SJCRH30 (cell line): ENCODE measurements around the gene BORCS5. TPM values are rescaled to one million over a fixed set of nuclear protein-coding genes. Genes with fewer than 3 reads are reported as not detected.

Experiments
- DNase-seq, 2 experiments: peaks; one replicate each; pipeline ENCODE4 v3.0.0-alpha.2; 2015 to 2020
- H3K27ac ChIP-seq: fragments of 250-450 bp; sonication (Bioruptor Pico); 2 replicates; pipeline ENCODE4 v1.5.1; 2020; ENCODE audit warnings: mild to moderate bottlenecking, moderate library complexity
- H3K27me3 ChIP-seq: fragments of 250-450 bp; sonication (Bioruptor Pico); 2 replicates; pipeline ENCODE4 v1.5.1; 2020; ENCODE audit warnings: mild to moderate bottlenecking, moderate library complexity
- H3K36me3 ChIP-seq: fragments of 250-450 bp; sonication (Bioruptor Pico); 2 replicates; pipeline ENCODE4 v1.5.1; 2020; ENCODE audit warnings: mild to moderate bottlenecking, moderate library complexity
- H3K4me1 ChIP-seq: fragments of 250-450 bp; sonication (Bioruptor Pico); 2 replicates; pipeline ENCODE4 v1.5.1; 2020; ENCODE audit warnings: mild to moderate bottlenecking, moderate library complexity
- H3K4me3 ChIP-seq: fragments of 250-450 bp; sonication (Bioruptor Pico); 2 replicates; pipeline ENCODE4 v1.5.1; 2020; ENCODE audit warnings: mild to moderate bottlenecking, moderate library complexity
- H3K9me3 ChIP-seq: fragments of 250-450 bp; sonication (Bioruptor Pico); replicated peaks from 2 replicates; pipeline ENCODE4 v1.5.1; 2020; ENCODE audit warnings: mild to moderate bottlenecking, moderate library complexity
- total RNA-seq: library from RNA; depleted of rRNA; stranded (reverse); fragments of >200 nt; shearing (Covaris generic); gene quantifications from 2 replicates; pipeline ENCODE4 v1.2.3, GENCODE V29; 2014

Gene BORCS5
- total RNA-seq, 1 experiment from 2014 or later: 5.2 TPM

DNA sequence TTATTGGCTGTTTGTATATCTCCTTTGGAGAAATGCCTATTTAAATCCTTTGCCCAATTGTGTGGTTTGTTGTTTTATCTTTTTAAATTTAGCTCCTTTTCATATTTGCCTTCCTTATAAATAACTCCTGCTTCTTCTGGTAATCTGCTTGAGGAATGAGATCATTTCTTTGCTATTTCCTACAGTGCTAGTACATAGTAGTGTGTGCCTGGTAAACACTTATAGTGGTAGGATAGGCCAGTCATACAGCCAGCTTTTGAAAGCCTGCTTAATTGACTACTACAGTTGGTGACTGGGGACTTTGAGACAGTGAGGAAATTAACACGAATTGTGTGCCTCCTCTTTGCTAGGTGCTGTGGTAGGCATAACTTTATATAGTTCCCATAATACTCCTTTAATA lies 68.7 kb downstream of the BORCS5 start:
- no peak for DNase-seq
- no peaks in the 10 kb centered on the region for H3K36me3 ChIP-seq
- no peaks in the 10 kb centered on the region for H3K4me1 ChIP-seq
- H3K27ac ChIP-seq: no peak overlapping the region
- H3K4me3 ChIP-seq: no peak overlapping the region
- no peaks in the 10 kb centered on the region for H3K9me3 ChIP-seq
- no peaks in the 10 kb centered on the region for H3K27me3 ChIP-seq

DNA sequence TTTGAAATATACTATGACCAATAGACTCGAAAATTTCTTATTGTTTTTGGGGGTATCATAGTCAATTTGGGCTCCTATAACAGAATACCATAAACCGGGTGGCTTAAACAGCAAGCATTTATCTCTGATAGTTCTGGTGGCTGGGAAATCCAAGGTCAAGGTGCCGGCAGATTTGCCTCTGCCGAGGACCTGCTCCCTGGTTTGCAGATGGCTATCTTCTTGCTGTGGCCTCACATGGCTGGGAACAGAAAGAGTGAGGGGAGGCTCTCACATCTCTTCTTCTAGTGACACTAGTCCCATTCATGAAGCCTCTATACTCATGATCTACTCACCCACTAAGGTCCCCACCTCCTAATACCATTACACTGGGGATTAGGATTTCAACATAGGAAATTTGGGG lies 70.7 kb downstream of the BORCS5 start:
- no peaks in the 10 kb centered on the region for H3K27me3 ChIP-seq
- no peak for DNase-seq
- H3K9me3 ChIP-seq: no peaks in the 10 kb centered on the region

GRCh38 chr12:12428047-12428446 lies 71.2 kb downstream of the BORCS5 start:
- Histone ChIP-seq H3K4me1 (no peaks in the 10 kb centered on the region), H3K27me3 (no peaks in the 10 kb centered on the region), H3K9me3 (no peaks in the 10 kb centered on the region), H3K27ac (no peak overlapping the region), H3K36me3 (no peaks in the 10 kb centered on the region), H3K4me3 (no peak overlapping the region)
- no peak for DNase-seq

More for the DNA sequence above, 70.7 kb downstream of the BORCS5 start:
- H3K36me3 ChIP-seq: no peaks in the 10 kb centered on the region
- H3K4me3 ChIP-seq: no peak overlapping the region
- H3K27ac ChIP-seq: no peak overlapping the region
- H3K4me1 ChIP-seq: no peaks in the 10 kb centered on the region

- no peaks in the 10 kb centered on the region for H3K4me1 ChIP-seq
- no peak overlapping the region for H3K27ac ChIP-seq
- no peaks in the 10 kb centered on the region for H3K27me3 ChIP-seq
- DNase-seq: no peak
- H3K4me3 ChIP-seq: no peak overlapping the region
- no peaks in the 10 kb centered on the region for H3K36me3 ChIP-seq
- no peaks in the 10 kb centered on the region for H3K9me3 ChIP-seq
These were observed 72.2 kb downstream of the BORCS5 start for GRCh38 chr12:12428961-12429657.

GRCh38 chr12:12432364-12432763 lies 75.5 kb downstream of the BORCS5 start:
- H3K9me3 ChIP-seq: no peaks in the 10 kb centered on the region
- no peak overlapping the region for H3K27ac ChIP-seq
- H3K4me3 ChIP-seq: no peak overlapping the region
- no peak for DNase-seq
- no peaks in the 10 kb centered on the region for H3K27me3 ChIP-seq
- no peaks in the 10 kb centered on the region for H3K36me3 ChIP-seq
- no peaks in the 10 kb centered on the region for H3K4me1 ChIP-seq

DNA sequence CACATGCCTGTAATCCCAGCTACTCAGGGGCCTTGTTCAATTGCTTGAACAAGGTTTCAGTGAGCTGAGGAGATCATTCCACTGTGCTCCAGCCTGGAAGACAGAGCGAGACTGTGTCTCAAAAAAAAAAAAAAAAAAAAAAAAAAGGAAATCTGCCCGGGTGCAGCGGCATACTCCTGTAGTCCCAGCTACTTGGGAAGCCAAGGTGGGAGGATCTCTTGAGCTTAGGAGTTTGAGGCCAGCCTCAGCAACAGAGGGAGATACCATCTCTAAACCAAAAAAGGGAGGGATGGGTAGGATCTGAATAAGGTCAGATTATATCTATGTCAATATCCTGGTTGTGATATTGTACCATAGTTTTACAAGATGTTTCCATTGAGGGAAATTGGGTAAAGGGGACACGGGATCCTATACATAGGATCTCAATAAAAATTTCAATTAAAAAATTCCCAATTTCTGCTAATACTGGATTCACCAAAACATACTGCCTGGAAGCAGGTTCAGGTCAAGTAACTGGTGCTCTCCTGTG lies 76.4 kb downstream of the BORCS5 start:
- H3K4me3 ChIP-seq: no peak overlapping the region
- H3K36me3 ChIP-seq: no peaks in the 10 kb centered on the region
- H3K4me1 ChIP-seq: no peaks in the 10 kb centered on the region
- H3K27me3 ChIP-seq: no peaks in the 10 kb centered on the region
- no peak for DNase-seq
- no peaks in the 10 kb centered on the region for H3K9me3 ChIP-seq
- H3K27ac ChIP-seq: no peak overlapping the region

GRCh38 chr12:12436831-12437345 lies 80.0 kb downstream of the BORCS5 start:
- H3K9me3 ChIP-seq: no peaks in the 10 kb centered on the region
- DNase-seq: no peak
- no peaks in the 10 kb centered on the region for H3K4me1 ChIP-seq
- H3K27me3 ChIP-seq: no peaks in the 10 kb centered on the region
- H3K27ac ChIP-seq: no peak overlapping the region
- H3K4me3 ChIP-seq: no peak overlapping the region
- no peaks in the 10 kb centered on the region for H3K36me3 ChIP-seq

DNA sequence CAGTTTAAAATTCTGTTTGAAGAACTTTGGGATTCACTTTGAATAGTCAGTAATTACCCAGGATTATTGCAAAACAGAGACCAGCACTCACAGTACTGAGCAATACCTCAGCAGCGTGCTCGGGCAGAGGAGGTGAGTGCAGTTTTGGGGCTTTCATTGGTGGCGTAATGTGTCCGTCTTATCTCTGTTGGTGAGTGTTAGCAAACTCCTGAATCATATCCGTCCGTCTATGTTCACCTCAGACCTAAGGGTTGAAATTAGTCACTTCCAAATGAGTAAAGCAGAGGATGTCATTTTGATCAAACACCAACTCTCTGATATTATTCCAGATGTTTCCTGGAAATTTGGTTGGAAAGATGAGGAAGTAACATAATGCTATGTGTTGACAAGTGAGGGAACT lies 82.8 kb downstream of the BORCS5 start:
- Histone ChIP-seq H3K27ac (no peak overlapping the region), H3K4me3 (no peak overlapping the region), H3K9me3 (no peaks in the 10 kb centered on the region), H3K36me3 (no peaks in the 10 kb centered on the region), H3K4me1 (no peaks in the 10 kb centered on the region), H3K27me3 (no peaks in the 10 kb centered on the region)
- DNase-seq: no peak

GRCh38 chr12:12440784-12441428 lies 84.0 kb downstream of the BORCS5 start:
- H3K4me1 ChIP-seq: no peaks in the 10 kb centered on the region
- H3K36me3 ChIP-seq: no peaks in the 10 kb centered on the region
- no peak overlapping the region for H3K27ac ChIP-seq
- H3K9me3 ChIP-seq: no peaks in the 10 kb centered on the region
- H3K4me3 ChIP-seq: no peak overlapping the region
- DNase-seq: no peak
- H3K27me3 ChIP-seq: no peaks in the 10 kb centered on the region

DNA sequence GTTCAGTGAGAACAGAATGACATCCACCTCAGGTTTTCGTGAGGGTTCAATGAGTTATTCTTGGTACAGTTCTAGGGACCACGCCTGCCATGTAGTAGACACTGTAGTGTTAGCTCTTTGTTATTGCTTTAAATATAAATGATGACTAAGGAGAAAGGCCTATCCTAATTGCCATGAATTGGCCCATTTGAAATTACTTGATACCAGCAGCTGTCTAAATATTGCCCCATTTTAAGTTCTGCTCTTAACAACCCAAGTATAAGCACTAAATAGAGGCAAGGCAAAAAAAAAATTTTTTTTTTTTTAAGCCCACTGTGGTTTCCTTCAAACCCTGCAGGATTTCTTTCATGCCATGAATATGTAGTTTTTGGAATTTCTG lies 84.5 kb downstream of the BORCS5 start:
- H3K4me1 ChIP-seq: no peaks in the 10 kb centered on the region
- H3K27me3 ChIP-seq: no peaks in the 10 kb centered on the region
- DNase-seq: no peak
- no peak overlapping the region for H3K27ac ChIP-seq
- H3K36me3 ChIP-seq: no peaks in the 10 kb centered on the region
- H3K9me3 ChIP-seq: no peaks in the 10 kb centered on the region
- H3K4me3 ChIP-seq: no peak overlapping the region

DNA sequence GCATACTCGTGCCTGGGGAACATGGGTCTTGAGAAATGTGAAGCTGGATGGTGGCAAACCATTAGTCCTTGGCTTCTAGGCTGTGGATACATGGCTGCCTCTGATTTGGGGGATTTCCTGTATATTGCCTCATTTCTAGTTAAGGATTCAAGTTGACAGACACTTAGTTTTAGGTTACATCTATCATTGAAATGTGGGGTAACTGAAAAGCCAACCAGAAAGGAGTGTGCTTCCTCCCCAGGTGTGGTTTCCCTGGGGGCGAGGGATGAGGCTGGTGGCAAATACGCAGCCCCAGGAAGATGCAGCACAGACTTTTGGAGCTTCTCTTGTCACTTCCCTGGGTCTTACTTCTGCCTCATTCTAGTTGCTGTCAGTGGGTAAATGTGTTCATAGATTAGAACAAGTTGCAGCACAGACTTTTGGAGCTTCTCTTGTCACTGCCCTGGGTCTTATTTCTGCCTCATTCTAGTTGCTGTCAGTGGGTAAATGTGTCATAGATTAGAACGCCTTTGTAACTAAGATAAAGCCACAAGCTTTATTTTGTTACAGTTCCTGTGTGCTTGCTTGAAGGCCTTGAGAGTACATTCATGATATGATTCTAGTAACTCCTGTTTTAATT lies 85.1 kb downstream of the BORCS5 start:
- Histone ChIP-seq H3K27ac (no peak overlapping the region), H3K9me3 (no peaks in the 10 kb centered on the region), H3K4me3 (no peak overlapping the region), H3K36me3 (no peaks in the 10 kb centered on the region), H3K4me1 (no peaks in the 10 kb centered on the region), H3K27me3 (no peaks in the 10 kb centered on the region)
- no peak for DNase-seq

DNA sequence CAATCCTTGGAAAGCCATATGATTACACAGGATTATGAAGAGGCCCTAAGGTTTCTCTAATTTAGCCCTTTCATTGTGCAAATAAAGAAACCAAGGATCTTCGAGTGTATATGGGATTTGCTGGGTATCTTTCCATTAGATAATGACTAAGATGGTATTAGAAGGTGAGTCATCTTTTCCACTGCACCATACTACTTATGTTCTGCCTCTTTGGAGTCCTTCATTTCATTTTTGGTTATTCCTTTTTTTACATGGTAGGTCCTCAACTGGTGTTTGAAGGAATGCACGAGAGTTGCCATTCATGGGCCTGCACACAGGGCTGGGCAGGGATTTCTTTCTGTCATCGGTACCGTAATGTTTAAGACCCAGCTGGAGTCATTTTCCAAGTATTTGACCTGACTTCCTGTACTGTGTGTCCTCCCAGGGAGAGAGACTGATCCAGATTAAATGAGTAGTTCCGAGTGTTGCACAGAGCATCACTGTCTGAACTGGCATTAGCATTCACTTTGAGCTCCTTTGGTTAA lies 85.7 kb downstream of the BORCS5 start:
- Histone ChIP-seq H3K4me1 (no peaks in the 10 kb centered on the region), H3K36me3 (no peaks in the 10 kb centered on the region), H3K9me3 (no peaks in the 10 kb centered on the region), H3K27me3 (no peaks in the 10 kb centered on the region), H3K27ac (no peak overlapping the region), H3K4me3 (no peak overlapping the region)
- DNase-seq: no peak

- Histone ChIP-seq H3K4me1 (no peaks in the 10 kb centered on the region), H3K4me3 (no peak overlapping the region), H3K36me3 (no peaks in the 10 kb centered on the region), H3K27me3 (no peaks in the 10 kb centered on the region), H3K27ac (no peak overlapping the region), H3K9me3 (no peaks in the 10 kb centered on the region)
- DNase-seq: no peak
These were observed 86.6 kb downstream of the BORCS5 start for GRCh38 chr12:12443431-12443878.

DNA sequence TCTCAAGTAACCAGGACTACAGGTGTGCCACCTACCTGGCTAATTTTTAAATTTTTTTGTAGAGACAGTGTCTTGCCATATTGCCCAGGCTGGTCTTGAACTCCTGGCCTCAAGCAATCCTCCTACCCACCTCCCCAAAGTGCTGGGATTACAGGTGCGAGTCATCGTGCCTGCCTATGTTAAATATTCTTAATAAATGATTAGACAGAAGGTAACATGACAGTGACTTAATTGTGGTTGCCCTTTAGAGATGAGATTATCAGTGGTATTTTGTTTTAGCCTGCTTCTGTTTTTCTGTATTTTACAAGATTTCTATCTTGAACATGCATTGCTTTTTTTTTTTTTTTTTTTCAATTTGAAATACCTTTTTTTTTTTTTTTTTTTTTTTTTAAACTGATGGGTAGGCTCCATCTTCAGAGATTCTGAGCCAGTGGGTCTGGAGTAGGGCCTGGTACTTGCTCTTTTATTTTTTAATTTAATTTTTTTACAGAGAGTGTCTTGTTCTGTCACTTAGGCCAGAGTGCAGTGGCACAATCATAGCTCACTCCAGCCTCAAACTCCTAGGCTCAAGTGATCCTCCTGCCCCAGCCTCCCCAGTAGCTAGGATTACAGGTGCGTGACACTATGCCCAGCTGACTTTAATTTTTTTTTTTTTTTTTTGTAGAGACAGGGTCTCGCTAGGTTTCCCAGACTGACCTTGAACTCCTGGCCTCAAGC lies 88.4 kb downstream of the BORCS5 start:
- Histone ChIP-seq H3K27ac (no peak overlapping the region), H3K4me3 (no peak overlapping the region), H3K9me3 (no peaks in the 10 kb centered on the region), H3K27me3 (no peaks in the 10 kb centered on the region), H3K36me3 (no peaks in the 10 kb centered on the region), H3K4me1 (no peaks in the 10 kb centered on the region)
- DNase-seq: no peak

- Histone ChIP-seq H3K27me3 (no peaks in the 10 kb centered on the region), H3K9me3 (no peaks in the 10 kb centered on the region), H3K4me3 (no peak overlapping the region), H3K27ac (no peak overlapping the region), H3K4me1 (no peaks in the 10 kb centered on the region), H3K36me3 (no peaks in the 10 kb centered on the region)
- DNase-seq: no peak
These were observed 89.0 kb downstream of the BORCS5 start for GRCh38 chr12:12445882-12446181.
